DND-41 (cell line): Measurements from ENCODE around the gene SMARCD1.

Source experiments
- CTCF ChIP-seq: IDR thresholded peaks from 2 replicates; pipeline ENCODE4 v1.5.1; 2012; ENCODE audit warnings: borderline replicate concordance, low read length, moderate library complexity, mild to moderate bottlenecking; ENCODE audit not compliant: poor library complexity, severe bottlenecking; ENCODE audit errors: extremely low read depth
- EZH2 ChIP-seq: IDR thresholded peaks from 3 replicates; pipeline ENCODE4 v1.6.1; 2012; ENCODE audit warnings: borderline replicate concordance, low read depth, mild to moderate bottlenecking, moderate library complexity, low read length, inconsistent platforms; ENCODE audit not compliant: severe bottlenecking

GRCh38 chr12:50053583-50053982, 31.6 kb upstream of the SMARCD1 start:
- TF ChIP-seq CTCF (no peak), EZH2 (no peak)
